GM10248 (cell line): ENCODE measurements around the gene CHAT.

ENCODE experiments used
- CTCF ChIA-PET: fragments of 300-600 bp; sonication (Branson Sonifier 250); formaldehyde crosslinking; extraction: SDS; loops from one replicate; lab custom pipeline; 2021; ENCODE audit warnings: antibody characterized with exemption; lab: Yijun Ruan, JAX
- POLR2A ChIA-PET: fragments of 350-650 bp; sonication (Branson Sonifier 250); formaldehyde crosslinking; extraction: SDS; loops from one replicate; lab custom pipeline; 2020; ENCODE audit warnings: antibody characterized with exemption; lab: Yijun Ruan, JAX
- DNase-seq: peaks from one replicate; pipeline ENCODE4 v3.0.0; 2012; ENCODE audit errors: extremely low spot score
- TF ChIP-seq, protein P1 (sequence below): IDR thresholded peaks from 2 replicates; pipeline ENCODE4 v1.5.1; 2012; ENCODE audit warnings: mild to moderate bottlenecking, low read depth; ENCODE audit errors: extremely low read depth, missing control alignments, control extremely low read depth

CHAT gene

DNA sequence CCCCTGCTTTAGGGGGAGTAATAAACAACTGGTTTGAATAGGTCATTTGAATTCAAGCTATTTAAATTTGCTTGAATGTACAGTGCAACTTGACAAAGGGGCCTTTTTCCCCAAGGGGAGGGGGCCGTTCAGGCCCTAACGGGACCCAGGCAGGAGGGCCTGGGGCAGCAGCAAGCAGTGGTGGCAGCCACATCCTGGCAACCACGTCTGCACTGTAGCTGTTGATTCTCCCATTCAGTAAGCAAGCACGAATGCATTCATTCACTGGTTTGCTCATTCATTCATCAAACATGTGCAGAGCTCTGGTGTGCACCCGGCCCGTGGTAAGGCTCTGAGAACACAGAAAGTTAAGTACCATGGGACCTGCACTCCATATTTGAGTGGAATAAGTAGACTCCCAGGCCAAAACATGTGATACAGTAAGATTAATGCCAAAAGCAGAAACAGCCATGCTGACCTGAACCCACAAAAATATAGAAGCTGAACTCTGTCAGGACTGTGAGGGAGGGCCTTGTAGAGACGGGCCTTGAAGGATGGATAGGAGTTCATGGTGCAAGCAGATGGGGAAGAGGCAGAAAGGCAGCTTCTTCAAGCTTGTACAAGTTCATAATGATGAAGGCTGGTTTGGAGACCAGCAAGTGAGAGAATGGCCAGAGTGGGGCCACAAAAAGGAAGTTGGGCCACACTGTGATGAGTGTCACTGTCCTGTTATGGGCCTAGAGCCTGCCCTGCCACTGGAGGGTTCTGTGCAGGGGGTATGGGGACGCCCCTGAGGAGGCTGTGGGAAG, 36.3 kb downstream of the CHAT start:
- ChIA-PET POLR2A (no interaction called here), CTCF (interaction anchor here (0.7 to 1.9 kb wide), 3 partner anchors 10 to 18 kb away, joined by 3 to 5 read pairs (median 4); no protein-coding TSS in a partner anchor)
- DNase-seq, result no peak
- TF ChIP-seq, protein P1, sequence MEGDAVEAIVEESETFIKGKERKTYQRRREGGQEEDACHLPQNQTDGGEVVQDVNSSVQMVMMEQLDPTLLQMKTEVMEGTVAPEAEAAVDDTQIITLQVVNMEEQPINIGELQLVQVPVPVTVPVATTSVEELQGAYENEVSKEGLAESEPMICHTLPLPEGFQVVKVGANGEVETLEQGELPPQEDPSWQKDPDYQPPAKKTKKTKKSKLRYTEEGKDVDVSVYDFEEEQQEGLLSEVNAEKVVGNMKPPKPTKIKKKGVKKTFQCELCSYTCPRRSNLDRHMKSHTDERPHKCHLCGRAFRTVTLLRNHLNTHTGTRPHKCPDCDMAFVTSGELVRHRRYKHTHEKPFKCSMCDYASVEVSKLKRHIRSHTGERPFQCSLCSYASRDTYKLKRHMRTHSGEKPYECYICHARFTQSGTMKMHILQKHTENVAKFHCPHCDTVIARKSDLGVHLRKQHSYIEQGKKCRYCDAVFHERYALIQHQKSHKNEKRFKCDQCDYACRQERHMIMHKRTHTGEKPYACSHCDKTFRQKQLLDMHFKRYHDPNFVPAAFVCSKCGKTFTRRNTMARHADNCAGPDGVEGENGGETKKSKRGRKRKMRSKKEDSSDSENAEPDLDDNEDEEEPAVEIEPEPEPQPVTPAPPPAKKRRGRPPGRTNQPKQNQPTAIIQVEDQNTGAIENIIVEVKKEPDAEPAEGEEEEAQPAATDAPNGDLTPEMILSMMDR, result no peak

DNA sequence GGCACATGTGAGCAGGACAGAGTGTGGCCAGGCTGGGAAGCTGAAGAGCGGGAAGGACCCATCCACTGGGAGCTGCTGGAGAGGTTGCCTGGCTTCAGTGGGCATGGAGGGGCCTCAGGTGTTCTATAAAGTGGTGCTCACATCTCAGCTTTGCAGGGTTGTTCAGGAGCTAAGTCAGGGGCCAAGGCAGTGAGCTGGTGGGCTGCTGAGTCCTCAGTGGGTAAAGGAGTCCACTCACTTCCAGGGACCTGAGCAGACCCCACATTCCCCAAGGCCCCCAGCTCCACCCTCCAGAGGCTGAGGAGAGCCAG, 36.8 kb downstream of the CHAT start:
- ChIA-PET POLR2A (no interaction called here), CTCF (interaction anchor here (1.8 kb wide), 1 partner anchor 10 kb away, joined by 4 read pairs; no protein-coding TSS in a partner anchor)
- TF ChIP-seq, protein P1, result no peak
- no peak for DNase-seq

DNA sequence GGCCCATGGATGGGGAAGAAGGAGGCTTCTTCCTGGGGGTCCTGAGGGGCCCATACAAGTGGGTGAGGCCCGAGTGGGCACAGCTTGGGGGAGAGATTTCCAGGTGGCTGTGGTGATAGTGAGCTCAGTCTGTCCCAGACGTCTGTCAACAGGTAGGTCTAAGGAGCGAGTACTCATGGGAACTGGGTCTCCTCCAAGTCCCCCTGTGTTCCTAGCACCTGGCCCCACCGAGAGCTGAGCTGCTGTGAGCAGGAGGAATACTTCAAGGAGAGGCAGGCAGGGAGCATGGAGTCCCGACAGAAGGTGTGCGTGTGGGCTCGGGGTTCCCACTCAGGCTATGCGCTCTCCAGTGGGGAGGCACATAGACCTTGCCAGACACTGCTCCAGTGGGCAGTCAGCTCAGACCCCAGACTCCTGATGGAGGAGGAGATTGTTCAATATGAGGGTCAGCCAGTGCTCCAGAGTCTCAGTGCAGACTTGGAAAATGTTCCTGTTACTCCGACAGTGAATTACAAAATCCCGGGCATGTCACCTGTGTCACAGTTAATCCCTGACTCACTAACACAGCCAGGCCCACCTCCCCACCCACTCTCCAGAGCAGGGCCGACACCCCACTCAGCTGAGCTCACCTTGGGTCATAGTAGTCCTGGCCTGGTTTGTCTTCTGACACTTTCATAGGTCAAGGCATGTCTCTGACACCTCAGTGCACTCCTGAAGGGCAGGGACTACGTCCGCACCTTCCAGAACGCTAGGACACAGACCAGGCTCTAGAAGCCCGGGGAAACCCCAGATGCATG, 37.4 kb downstream of the CHAT start:
- POLR2A ChIA-PET, result no interaction called here
- TF ChIP-seq, protein P1, result no peak
- CTCF ChIA-PET, result interaction anchor here (1.8 kb wide), 1 partner anchor 11 kb away, joined by 4 read pairs; no protein-coding TSS in a partner anchor
- no peak for DNase-seq

DNA sequence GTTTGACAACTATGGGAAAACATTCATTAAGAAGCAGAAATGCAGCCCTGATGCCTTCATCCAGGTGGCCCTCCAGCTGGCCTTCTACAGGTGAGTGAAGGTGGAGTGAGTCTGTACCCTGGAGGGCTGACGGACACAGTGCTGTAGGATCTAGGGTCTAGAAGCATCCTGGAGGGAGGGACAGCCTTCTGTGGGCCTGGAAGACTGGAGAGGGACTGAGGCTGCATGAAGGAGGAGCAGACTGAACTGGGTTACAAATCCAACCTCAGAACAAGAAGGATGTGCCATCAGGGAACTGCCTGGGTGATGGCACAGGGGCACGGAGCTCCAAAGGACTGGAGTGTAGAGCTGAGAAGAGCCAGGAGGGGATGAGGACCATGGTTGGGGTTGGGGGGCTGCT, 38.1 kb downstream of the CHAT start:
- no peak for DNase-seq
- TF ChIP-seq, protein P1, result no peak
- ChIA-PET POLR2A (no interaction called here), CTCF (no interaction called here)

DNA sequence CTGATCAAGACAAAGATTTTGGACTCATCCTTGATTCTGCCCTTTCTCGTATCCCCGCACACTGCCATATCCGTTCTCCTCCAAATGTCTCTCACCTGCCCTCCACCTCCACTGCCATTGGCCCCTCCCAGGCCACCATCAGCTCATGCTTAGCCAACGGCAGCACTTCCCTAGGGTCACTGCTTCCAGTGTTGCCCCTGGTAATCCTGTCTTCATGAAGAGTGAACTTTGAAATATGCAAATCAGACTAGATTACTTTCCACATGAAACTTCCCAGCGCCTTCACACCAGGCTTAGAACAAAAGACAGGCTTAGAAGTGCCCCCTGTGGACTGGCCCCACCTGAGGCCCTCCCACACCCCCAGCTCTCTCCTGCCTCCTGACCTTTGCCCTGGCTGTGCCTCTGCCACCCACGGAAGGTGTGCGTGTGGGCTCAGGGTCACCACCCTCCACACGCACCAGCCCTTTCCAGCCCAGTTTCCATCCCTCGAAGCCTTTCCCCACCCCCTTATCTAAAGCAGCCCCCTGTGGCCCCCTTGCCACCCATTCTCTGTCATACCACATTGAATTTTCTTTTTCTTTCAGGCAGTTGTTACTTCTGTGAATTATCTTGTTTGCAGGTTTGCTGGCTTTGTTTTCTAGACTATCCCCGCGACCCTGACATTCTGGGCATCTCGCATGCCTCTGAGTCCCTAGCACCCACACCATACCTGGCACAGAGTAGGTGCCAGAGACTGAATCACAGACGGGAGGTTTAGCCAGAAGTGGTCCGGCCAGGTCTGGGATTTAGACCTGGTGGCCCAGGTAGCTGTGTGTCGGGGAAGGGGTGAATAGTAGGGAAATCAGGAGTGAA, 38.8 kb downstream of the CHAT start:
- no peak for DNase-seq
- TF ChIP-seq, protein P1, result no peak
- ChIA-PET POLR2A (no interaction called here), CTCF (no interaction called here)
